Suprapubic skin (tissue), 4 donors: ENCODE measurements around the gene FGFBP2. TPM values are rescaled to one million over a fixed set of nuclear protein-coding genes. Genes with fewer than 3 reads are reported as not detected.
"Not testable (repeated sequence)": the region's sequence is repeated elsewhere in the genome, so short reads cannot be mapped to it uniquely, and the experiment has no call there.

ENCODE experiments used
- DNase-seq, 2 donors: peaks; one replicate each; pipeline ENCODE4 v3.0.0-alpha.2; 2019; ENCODE audit warnings: low spot score in 2 of 2
- H3K27ac ChIP-seq: fragments of 200-600 bp; sonication (generic); one replicate; pipeline ENCODE4 v1.5.1; 2019
- H3K27me3 ChIP-seq: fragments of 200-600 bp; sonication (generic); one replicate; pipeline ENCODE4 v1.5.1; 2019
- H3K36me3 ChIP-seq: fragments of 200-600 bp; sonication (generic); one replicate; pipeline ENCODE4 v1.5.1; 2019
- H3K4me1 ChIP-seq: fragments of 200-600 bp; sonication (generic); one replicate; pipeline ENCODE4 v1.5.1; 2019
- H3K4me3 ChIP-seq: fragments of 200-600 bp; sonication (generic); one replicate; pipeline ENCODE4 v1.5.1; 2019; ENCODE audit warnings: mild to moderate bottlenecking
- H3K9me3 ChIP-seq: fragments of 200-600 bp; sonication (generic); one replicate; pipeline ENCODE4 v1.5.1; 2019
- EP300 ChIP-seq: sonication (generic); formaldehyde crosslinking; IDR thresholded peaks from one replicate; pipeline ENCODE4 v1.6.1; 2017; ENCODE audit warnings: antibody characterized with exemption
- POLR2A ChIP-seq, 2 donors: fragments of 450-650 bp; IDR thresholded peaks; one replicate each; pipeline ENCODE4 v1.6.1; 2017; ENCODE audit warnings: antibody characterized with exemption in 2 of 2, mild to moderate bottlenecking in 2 of 2, moderate library complexity in 2 of 2
- POLR2AphosphoS5 ChIP-seq, 3 donors: sonication (generic); formaldehyde crosslinking; IDR thresholded peaks; one replicate each; pipeline ENCODE4 v1.6.1; 2017; ENCODE audit warnings: antibody characterized with exemption in 3 of 3
- WGBS: methylation state at CpG from one replicate; pipeline ENCODE4 v1.1.5; 2018; 5-methylcytosine and 5-hydroxymethylcytosine counted together
- total RNA-seq, 4 donors: library from RNA; depleted of rRNA; stranded (reverse); fragments of >200 nt; gene quantifications; one replicate each; pipeline ENCODE4 v1.1.0, GENCODE V29; 2016
- TF ChIP-seq, protein P1 (sequence below), 2 donors: fragments of 200-600 bp in 1 of 2; fragments of 450-650 bp in 1 of 2; sonication (generic) in 1 of 2; IDR thresholded peaks; one replicate each; pipeline ENCODE4 v1.5.1; 2016 to 2019; ENCODE audit warnings: antibody characterized with exemption in 2 of 2, mild to moderate bottlenecking in 1 of 2, moderate library complexity in 1 of 2

The FGFBP2 gene
- total RNA-seq, 4 donors from 2014 or later: 3.9 to 52.0 (median 9.7) TPM

- no peak overlapping the region for H3K4me3 ChIP-seq
- no peaks in the 10 kb centered on the region for H3K9me3 ChIP-seq
- peaks cover 4% of the 10 kb centered on the region for H3K4me1 ChIP-seq
- whole genome bisulfite sequencing: 87% methylated on average over 1 of the region's 1 CpG
- no peaks in the 10 kb centered on the region for H3K36me3 ChIP-seq
- no peaks in the 10 kb centered on the region for H3K27me3 ChIP-seq
- no peak overlapping the region for H3K27ac ChIP-seq
- DNase-seq: no peak
- TF ChIP-seq, protein P1, sequence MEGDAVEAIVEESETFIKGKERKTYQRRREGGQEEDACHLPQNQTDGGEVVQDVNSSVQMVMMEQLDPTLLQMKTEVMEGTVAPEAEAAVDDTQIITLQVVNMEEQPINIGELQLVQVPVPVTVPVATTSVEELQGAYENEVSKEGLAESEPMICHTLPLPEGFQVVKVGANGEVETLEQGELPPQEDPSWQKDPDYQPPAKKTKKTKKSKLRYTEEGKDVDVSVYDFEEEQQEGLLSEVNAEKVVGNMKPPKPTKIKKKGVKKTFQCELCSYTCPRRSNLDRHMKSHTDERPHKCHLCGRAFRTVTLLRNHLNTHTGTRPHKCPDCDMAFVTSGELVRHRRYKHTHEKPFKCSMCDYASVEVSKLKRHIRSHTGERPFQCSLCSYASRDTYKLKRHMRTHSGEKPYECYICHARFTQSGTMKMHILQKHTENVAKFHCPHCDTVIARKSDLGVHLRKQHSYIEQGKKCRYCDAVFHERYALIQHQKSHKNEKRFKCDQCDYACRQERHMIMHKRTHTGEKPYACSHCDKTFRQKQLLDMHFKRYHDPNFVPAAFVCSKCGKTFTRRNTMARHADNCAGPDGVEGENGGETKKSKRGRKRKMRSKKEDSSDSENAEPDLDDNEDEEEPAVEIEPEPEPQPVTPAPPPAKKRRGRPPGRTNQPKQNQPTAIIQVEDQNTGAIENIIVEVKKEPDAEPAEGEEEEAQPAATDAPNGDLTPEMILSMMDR (IDR thresholded peaks at IDR 0.05): no peak
- no peak for TF ChIP-seq POLR2AphosphoS5 (IDR thresholded peaks at IDR 0.05)
- no peak for TF ChIP-seq EP300
- no peak for TF ChIP-seq POLR2A (IDR thresholded peaks at IDR 0.05)
Measured at GRCh38 chr4:15921592-15921932, 41.4 kb downstream of the FGFBP2 start.

GRCh38 chr4:15920723-15921591 is 42.0 kb downstream of the FGFBP2 start:
- Histone ChIP-seq H3K4me1 (peaks cover 4% of the 10 kb centered on the region), H3K9me3 (no peaks in the 10 kb centered on the region), H3K27ac (no peak overlapping the region), H3K36me3 (no peaks in the 10 kb centered on the region), H3K4me3 (no peak overlapping the region), H3K27me3 (no peaks in the 10 kb centered on the region)
- no peak for DNase-seq
- TF ChIP-seq POLR2AphosphoS5 (IDR thresholded peaks at IDR 0.05) (no peak), POLR2A (IDR thresholded peaks at IDR 0.05) (no peak), EP300 (no peak)
- TF ChIP-seq, protein P1 (IDR thresholded peaks at IDR 0.05): no peak
- 50% methylated on average over 4 of the region's 4 CpGs for WGBS

GRCh38 chr4:15918484-15919129 is 44.4 kb downstream of the FGFBP2 start:
- Histone ChIP-seq H3K4me1 (peaks cover 8% of the 10 kb centered on the region), H3K9me3 (no peaks in the 10 kb centered on the region), H3K27me3 (no peaks in the 10 kb centered on the region), H3K36me3 (no peaks in the 10 kb centered on the region), H3K27ac (no peak overlapping the region), H3K4me3 (no peak overlapping the region)
- 48% methylated on average over 4 of the region's 4 CpGs for WGBS
- TF ChIP-seq EP300 (no peak), POLR2AphosphoS5 (IDR thresholded peaks at IDR 0.05) (no peak), POLR2A (IDR thresholded peaks at IDR 0.05) (no peak)
- TF ChIP-seq, protein P1 (IDR thresholded peaks at IDR 0.05): no peak
- no peak for DNase-seq

DNA sequence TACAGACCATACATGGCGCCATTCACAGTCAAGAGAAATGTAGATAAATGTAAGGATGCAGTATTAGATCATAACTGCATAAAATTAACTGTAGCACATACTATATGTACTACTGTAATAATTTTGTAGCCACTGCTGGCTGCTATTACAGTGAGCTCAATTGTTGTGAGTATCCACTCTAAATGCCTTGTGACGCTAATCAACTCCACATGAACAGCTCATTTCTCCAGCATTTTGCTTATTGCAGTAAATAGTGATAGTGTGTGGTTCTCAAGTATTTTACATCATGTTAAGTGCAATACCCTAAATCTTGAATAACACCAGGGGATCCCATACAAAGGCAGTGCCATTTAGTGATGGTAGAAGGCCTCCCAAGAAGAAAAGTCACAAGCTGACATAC is 45.7 kb downstream of the FGFBP2 start:
- WGBS: 78% methylated on average over 2 of the region's 2 CpGs
- Histone ChIP-seq H3K4me1 (peaks cover 17% of the 10 kb centered on the region), H3K9me3 (no peaks in the 10 kb centered on the region), H3K27ac (no peak overlapping the region), H3K27me3 (no peaks in the 10 kb centered on the region), H3K4me3 (no peak overlapping the region), H3K36me3 (no peaks in the 10 kb centered on the region)
- no peak for DNase-seq
- TF ChIP-seq, protein P1 (IDR thresholded peaks at IDR 0.05): no peak
- TF ChIP-seq EP300 (no peak), POLR2A (IDR thresholded peaks at IDR 0.05) (no peak), POLR2AphosphoS5 (IDR thresholded peaks at IDR 0.05) (no peak)

- not testable (repeated sequence) for H3K9me3 ChIP-seq, H3K4me3 ChIP-seq, DNase-seq, H3K36me3 ChIP-seq, H3K27me3 ChIP-seq, H3K27ac ChIP-seq
- WGBS: 94% methylated on average over 9 of the region's 9 CpGs
- peaks cover 17% of the 10 kb centered on the region for H3K4me1 ChIP-seq
Measured at GRCh38 chr4:15916358-15916757, 46.6 kb downstream of the FGFBP2 start.
